ENCODE measurements around the gene CAPN13.
"Not testable (repeated sequence)": the region's sequence is repeated elsewhere in the genome, so short reads cannot be mapped to it uniquely, and the experiment has no call there.

Gene CAPN13

DNA sequence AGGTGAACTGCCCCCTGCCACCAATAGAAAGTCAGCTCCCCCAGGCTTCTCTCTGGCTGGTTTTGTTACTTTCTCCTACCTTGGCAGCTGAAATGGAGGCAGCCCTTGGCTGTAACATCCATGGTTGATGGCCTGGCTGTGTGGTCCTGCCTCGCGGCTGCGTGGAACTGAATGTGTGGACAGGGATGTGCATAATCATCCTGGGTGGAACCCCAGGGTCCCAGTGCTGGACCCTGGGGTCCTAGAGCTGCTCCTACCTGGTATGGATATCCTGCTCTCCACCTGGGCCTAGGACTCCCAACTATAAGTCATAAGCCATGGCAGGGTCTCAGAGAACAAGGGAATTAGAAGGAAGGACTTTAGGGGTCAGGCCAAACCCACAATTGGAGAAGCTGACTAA, 93.5 kb downstream of the CAPN13 start:
- no peak for DNase-seq
- in situ Hi-C loops (cut with HindIII; ENCODE audit: low pct_ligation_motif_present, low pct_unique_long_range_greater_than_20kb, low sequenced_read_pairs) = no loop called here

DNA sequence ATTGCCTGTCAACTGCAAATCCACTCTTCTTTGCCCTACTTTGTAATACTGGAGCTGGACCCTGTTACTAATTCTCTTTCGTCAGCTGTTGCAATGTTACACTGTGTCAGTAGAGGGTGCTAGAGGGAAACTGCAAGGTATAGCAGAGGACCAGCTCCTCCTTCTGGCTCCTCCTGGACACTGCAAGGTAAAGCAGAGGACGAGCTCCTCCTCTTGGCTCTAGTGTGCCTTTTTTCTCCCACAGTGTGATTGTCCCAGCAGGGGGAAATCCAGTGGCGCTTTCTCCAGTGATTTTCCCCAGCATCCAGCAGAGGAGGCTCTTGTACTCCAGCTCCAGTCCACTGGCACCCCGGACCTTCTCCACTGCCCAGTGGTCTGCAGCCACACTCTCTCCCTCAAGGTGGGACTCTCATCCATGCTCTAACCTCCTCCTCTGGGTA, 95.6 kb downstream of the CAPN13 start:
- DNase-seq = peak; percentile 94
- in situ Hi-C loops (cut with HindIII; ENCODE audit: low pct_ligation_motif_present, low pct_unique_long_range_greater_than_20kb, low sequenced_read_pairs) = no loop called here

DNA sequence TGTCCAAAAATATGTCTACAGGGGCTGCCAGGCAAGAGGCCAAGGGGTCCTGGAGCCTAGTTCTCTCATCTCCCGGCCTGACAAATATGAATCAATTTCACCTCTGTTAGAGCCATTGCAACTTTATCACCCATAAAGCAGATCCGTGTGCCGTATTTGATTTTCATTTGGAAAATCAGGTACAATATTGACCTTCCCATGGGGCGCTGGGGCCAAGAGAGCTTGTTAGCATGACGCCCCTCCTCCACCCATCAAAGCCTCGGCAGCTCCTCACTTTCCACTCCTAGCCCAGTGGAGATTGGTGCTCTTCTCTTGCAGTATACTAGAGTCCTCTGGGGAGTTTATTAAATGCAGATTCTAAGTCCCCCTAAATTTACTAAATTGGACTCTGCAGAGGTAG, 96.8 kb downstream of the CAPN13 start:
- in situ Hi-C loops (cut with HindIII; ENCODE audit: low pct_ligation_motif_present, low pct_unique_long_range_greater_than_20kb, low sequenced_read_pairs) = no loop called here
- no peak for DNase-seq

DNA sequence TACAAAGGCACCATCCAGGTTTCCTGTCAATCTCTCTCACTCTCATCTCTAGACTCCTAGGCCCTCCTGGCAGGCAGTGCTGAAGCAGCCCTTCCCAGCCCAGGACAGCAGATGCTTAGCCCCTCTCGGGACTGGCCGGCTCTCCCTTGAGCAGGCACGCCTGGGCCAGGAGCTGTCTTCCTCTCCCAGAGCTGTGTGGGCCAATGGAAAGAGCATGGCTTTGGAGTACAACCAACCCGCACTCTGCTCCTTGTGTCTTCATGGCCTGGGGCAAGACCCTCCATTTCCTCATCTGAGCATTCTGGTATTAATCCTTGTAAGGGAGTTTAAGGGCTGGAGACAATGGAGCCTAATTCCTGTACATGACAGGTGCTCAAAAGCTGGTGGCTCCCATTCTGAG, 97.2 kb downstream of the CAPN13 start:
- in situ Hi-C loops (cut with HindIII; ENCODE audit: low pct_ligation_motif_present, low pct_unique_long_range_greater_than_20kb, low sequenced_read_pairs) = no loop called here
- DNase-seq = no peak

DNA sequence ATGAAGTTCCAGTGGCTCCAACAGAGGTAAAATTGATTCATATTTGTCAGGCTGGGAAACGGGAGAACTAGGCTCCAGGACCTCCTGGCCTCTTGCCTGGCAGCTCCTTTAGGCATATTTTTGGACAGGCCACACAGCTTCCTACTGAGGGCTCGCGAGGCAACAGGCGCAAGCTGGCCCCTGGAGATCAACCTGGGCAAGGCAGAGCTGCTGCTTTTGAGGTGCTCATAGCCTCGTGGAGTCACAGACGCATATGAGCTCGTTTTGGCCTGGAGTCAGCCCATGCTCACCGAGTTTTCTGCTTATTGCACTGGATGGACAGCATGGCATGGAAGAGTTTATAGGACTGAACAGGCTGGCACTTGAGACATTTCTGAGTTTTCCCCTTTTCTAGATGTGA, 97.7 kb downstream of the CAPN13 start:
- DNase-seq = no peak
- in situ Hi-C loops (cut with HindIII; ENCODE audit: low pct_ligation_motif_present, low pct_unique_long_range_greater_than_20kb, low sequenced_read_pairs) = no loop called here

DNA sequence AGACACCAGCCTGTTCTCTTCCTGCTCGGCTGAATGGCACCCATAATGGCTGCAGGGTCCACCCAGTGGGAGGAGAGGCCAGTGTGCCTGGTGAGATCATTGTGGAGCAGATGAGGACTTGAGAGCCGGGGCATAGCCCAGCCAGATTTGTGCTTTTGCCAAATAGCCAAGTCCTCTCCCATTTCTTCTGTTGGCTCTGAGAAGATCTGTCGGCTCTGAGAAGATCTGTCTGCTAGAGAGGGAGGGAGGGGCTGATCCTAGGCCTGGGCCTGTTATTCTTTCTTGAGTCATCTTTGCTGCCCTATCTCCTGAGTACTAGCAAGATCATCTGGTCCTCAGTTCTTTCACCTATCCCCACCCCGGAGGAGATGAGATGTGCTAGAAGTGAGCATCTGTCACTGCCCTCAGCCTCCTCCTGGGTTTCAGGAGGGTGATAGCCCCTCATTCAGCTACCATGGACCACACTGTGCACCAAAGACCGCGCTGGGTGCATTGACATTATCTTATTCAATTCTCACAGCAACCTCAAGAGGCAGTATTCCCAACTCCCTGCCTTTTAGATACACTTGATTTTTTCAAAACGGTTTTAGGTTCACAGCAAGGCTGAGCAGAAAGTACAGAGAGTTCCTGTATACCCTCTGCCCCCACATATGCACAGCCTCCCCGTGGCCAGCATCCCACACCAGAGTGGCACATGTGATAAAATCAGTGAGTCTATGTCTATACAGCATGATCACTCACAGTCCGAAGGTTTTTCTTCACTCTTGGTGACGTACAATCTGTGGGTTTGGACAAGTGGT, 98.6 kb downstream of the CAPN13 start:
- in situ Hi-C loops (cut with HindIII; ENCODE audit: low pct_ligation_motif_present, low pct_unique_long_range_greater_than_20kb, low sequenced_read_pairs) = no loop called here
- DNase-seq = peak; percentile 8

DNA sequence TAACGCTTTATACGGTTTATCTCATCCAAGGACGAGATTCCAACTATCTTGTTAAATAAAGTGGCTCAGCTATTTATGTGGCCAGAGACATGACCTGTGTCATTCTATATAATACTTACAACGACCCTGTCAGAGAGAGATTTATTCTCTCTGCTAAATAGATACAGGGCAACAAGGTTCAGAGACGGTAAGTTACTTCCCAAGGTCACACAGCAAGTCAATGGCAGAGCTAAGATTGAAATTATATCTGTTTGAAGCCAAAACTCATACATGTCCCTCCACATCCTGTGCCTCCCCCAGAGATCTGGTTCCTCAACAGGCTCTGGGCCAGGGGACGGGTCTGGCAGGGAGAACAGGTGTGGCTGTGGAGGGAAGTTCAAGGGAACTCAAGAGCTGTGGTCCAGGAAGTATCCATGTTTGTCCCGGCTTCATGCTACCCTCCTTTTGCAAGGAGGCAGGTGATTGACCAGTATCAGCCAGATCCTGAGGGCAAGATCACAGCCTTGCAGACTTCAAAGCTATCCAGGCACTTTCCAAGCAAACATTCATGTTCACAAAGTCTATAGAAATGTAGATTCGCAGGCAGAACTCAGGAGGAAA, 99.8 kb downstream of the CAPN13 start:
- in situ Hi-C loops (cut with HindIII; ENCODE audit: low pct_ligation_motif_present, low pct_unique_long_range_greater_than_20kb, low sequenced_read_pairs) = no loop called here
- DNase-seq = no peak

DNA sequence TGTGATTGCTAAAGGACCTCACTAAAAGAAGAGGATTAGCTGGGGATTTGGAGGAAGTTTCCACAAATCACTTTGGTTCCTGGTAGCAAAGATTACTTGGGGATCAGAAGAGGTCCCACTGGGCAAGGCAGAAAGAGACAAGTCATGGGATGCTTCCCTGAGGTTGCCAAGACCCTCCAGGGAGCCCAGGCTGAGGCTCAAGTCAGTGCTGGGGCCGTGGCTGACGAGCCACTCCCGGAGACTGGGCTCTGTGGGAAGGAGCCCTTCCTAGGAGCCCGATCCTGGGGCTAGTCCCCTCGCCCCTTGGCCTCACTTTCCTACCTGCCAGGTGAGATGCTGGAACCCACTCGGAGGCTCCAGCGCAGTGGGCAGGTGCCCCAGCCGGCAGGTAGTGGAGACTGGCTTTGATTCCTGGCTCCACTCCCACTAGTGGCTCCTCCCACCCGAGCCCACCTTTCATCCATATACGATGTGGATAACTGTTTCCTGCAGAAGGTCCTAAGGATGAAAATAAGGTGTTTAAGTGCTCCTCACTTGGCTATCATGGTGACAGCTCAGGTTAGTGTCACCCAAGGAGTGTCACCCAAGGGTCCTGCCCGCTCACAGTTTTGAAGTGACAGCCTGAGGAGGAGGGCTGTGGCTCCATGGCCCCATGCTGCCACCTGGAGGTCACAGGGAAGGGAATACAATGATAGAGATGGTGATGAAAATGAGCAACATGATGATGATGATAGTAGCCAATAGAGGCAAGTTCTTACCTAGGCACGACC, 100.5 kb downstream of the CAPN13 start:
- peak; percentile 59 for DNase-seq
- in situ Hi-C loops (cut with HindIII; ENCODE audit: low pct_ligation_motif_present, low pct_unique_long_range_greater_than_20kb, low sequenced_read_pairs) = no loop called here

DNA sequence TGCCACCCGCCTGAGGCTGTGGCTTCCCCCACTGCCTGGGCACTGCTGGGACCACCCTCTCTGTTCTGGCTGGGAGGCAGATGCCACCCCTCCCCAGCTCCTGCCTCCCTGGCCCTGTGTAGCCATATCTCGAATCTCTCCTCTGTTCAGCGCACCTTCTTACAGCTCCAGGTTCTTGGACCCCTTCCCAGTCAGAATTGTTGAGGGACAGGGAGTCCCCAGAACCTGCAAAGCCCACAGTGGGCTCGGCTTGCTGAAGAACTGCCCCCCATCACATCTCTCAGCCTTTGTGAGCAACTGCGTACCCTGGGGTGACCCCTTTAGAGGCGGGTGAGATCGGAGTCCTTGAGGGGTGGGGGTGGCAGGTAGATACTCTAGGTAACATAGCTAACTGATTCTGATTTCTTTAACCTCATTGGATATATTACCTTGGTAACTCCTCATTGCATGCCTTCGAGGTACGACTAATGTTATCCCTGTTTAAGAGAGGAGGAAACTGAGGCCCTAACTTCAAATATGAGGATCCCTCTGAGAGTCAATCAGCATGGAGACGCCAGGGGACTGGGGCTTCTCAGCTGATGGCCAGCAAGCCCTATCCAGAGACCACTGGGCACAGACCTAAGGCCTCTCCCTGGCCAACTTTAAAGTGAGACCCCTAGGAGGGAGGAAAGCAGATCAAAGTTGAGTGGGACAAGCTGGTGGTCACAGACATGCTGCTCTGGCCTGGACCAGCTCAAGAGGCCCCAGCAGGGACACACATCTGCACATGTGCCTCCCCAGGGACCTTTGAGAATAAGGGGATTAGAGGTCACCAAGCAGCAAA, 101.3 kb downstream of the CAPN13 start:
- no peak for DNase-seq
- in situ Hi-C loops (cut with HindIII; ENCODE audit: low pct_ligation_motif_present, low pct_unique_long_range_greater_than_20kb, low sequenced_read_pairs) = no loop called here

DNA sequence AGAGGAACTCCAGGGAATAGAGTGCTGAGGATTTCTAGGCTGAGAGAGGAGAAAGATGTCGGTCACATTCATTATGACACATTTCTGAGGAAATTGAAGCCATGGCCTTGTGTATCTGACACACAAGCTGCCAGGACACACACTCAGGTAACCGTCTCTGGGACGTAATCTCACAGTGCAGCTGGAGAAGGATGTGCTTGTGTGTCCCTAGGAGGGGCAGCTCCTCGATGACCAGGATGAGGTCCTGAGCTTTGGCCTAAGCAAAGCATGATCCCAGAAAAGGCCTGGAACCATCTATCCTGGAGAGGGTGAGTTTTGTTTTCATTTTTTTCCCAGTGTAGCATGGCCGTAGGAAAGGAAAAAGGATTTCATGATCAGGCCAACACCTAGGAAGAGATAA, 102.2 kb downstream of the CAPN13 start:
- in situ Hi-C loops (cut with HindIII; ENCODE audit: low pct_ligation_motif_present, low pct_unique_long_range_greater_than_20kb, low sequenced_read_pairs) = no loop called here
- no peak for DNase-seq

DNA sequence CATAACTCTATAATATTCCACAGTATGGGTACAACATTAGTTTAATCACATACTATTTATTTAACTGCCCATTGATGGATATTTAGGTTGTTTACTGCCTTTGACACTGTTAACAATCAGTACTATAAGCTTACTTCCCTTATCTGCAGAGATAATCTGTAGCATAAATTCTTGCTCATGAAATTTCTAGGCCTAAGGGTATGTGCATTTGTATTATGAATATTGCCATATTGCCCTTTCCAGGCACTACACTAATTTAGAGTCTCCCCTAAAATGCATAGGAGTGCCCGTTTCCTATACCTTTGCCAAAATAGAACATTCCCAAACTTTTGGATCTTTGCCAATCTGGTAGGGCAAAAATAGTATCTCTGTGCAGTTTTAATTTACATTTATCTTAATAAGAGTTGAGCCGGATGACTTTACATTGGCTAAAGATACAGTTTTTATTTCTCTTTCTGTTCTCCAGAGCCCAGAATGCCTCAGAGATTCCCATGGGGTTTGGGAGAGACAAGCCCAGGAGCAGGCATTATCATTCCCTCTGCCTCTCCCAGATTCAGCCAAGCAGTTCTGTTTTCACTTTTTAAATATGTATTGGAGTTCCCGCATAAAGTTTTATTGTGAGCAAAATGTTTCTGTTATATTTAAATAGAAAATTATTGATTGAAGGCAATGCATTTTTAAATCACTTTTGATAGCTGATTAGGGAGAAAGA, 102.8 kb downstream of the CAPN13 start:
- in situ Hi-C loops (cut with HindIII; ENCODE audit: low pct_ligation_motif_present, low pct_unique_long_range_greater_than_20kb, low sequenced_read_pairs) = no loop called here
- no peak for DNase-seq

DNA sequence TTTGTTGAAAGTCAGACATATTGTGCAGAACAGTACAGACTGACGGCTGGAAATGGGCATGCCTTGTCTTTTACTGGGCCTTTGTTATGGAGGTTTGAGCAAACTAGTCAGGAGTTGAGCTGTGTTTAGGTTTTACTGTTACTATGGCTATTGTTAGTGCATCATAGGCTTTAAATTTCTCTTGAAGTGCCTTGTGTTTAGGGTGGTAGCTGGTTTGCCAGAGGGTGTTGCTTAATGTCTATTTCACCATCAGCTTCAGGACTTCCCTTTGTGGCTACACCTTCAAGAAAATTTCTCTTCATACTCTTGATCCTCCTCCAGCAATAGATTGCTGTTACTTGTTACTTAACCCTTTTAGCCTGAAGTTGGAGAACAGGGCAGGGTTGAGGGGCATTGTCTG, 104.6 kb downstream of the CAPN13 start:
- DNase-seq = no peak
- in situ Hi-C loops (cut with HindIII; ENCODE audit: low pct_ligation_motif_present, low pct_unique_long_range_greater_than_20kb, low sequenced_read_pairs) = no loop called here

DNA sequence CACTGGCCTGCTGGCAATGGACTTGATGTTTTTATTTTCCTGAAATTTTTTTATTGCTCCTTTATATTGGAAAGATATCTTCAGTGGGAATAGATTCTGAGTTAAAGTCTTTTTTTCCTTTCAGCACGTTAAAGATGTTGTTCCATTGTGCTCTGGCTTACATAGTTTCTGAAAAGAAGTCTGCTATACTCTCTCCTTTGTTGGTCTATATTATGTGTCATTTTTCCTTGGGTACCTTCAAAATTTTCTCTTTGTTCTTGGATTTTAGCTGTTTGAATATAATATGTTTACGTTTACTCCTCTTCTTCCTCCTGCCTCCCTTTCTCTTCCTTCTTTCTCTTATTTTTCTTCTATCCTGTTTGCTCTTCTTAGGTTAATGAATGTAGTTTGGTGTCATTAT, 105.5 kb downstream of the CAPN13 start:
- in situ Hi-C loops (cut with HindIII; ENCODE audit: low pct_ligation_motif_present, low pct_unique_long_range_greater_than_20kb, low sequenced_read_pairs) = no loop called here
- peak; percentile 22 for DNase-seq

DNA sequence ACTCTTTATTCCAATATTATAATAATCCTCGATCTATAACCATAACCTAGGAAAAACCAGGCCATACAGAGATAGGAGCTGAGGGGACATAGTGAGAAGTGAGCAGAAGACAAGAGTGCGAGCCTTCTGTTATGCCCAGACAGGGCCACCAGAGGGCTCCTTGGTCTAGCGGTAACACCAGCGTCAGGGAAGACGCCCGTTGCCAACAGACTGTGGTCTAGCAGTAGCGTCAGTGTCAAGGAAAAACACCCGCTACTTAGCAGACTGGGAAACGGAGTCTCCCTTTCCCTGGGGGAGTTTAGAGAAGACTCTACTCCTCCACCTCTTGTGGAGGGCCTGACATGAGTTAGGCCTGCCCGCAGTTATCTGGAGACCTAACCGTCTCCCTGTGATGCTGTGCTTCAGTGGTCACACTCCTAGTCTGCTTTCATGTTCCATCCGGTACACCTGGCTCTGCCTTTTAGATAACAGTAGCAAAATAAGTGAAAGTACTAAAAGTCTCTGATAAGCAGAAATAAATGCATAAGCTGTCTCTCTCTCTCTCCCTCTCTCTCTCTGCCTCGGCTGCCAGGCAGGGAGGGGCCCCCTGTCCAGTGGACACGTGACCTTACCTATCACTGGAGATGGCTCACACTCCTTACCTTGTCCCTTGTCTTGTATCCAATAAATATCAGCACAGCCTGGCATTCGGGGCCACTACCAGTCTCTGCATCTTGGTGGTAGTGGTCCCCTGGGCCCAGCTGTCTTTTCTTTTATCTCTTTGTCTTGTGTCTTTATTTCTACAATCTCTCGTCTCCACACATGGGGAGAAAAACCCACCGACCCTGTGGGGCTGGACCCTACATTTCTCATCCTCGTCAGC, 109.8 kb downstream of the CAPN13 start:
- in situ Hi-C loops (cut with HindIII; ENCODE audit: low pct_ligation_motif_present, low pct_unique_long_range_greater_than_20kb, low sequenced_read_pairs); DNase-seq: not testable (repeated sequence)

DNA sequence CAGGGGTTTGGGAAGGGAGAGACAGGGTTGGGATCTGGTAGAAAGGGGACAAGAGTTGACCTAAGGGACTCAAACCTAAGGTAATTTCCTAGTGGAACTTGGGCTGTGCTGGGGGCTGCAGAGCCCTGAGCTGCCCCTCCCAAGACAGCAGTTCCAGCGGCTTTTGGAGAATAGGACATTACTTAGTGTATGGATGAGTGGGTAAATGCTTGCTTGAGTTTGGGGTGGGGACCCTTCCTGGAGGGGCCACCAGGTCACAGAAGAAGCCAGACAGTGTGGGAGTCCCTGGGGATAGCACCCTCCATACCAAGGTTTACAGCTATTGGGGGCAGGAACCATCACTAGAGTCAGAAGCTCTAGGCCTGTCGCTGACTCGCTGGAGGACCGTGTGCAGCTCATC, 111.5 kb downstream of the CAPN13 start:
- in situ Hi-C loops (cut with HindIII; ENCODE audit: low pct_ligation_motif_present, low pct_unique_long_range_greater_than_20kb, low sequenced_read_pairs) = no loop called here
- DNase-seq = no peak

DNA sequence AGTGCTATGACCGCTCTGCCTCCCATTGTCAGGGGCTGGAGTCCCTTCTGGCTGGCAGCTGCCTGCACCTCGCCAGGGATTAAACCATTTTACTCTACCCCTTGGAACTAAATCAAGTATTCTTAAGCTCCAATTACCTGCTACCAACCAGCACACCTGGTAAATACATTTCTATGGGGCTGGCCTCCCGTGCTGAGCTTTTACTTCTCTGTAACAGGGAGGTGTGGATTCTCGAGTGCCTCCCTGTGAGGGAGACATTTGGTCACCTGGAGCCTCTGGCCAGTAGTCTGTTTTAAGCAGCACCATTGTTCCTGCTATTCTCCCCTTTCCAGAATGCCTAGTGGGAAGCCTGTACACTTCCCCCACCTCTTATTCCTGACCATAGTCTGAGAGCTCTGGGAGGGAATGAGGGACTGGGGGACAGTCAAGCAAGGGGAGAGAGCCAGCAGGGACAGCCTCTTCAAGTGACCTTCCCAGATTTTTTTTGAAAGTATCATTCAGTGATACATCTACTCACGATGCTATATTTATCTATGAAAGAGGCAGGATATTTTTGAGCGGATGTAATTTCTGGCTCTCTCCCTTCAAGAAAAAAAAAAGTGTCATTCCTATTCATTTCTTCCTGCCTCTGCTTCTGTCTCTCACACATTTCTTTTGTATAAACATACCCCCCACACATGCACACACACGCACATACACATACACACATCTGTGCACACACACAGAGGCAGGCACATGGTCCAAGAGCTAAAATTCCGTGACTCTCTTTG, 112.8 kb downstream of the CAPN13 start:
- in situ Hi-C loops (cut with HindIII; ENCODE audit: low pct_ligation_motif_present, low pct_unique_long_range_greater_than_20kb, low sequenced_read_pairs) = no loop called here
- no peak for DNase-seq

DNA sequence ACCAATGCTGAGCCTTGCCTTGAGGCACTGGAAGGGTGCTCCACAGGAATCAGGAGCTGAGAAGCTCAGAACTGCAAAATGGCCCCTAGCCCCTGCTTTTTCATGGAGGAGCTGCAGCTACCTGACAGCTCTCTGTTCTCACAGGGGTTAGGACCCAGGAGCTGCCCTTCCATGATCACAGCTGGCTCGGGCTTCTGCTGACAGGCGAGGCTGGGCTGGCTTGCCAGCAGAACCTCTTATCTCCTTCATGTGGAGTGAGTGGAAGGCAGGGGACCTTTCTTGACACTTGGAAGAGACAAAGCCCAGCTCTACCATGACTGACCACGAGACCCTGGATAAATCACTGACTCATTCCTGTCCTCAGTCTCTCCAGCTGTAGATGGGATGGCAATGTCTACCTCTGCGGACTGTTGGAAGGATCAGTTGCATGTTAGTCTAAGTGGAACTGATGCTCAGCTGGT, 113.4 kb downstream of the CAPN13 start:
- in situ Hi-C loops (cut with HindIII; ENCODE audit: low pct_ligation_motif_present, low pct_unique_long_range_greater_than_20kb, low sequenced_read_pairs) = no loop called here

More for the DNA sequence above, 113.4 kb downstream of the CAPN13 start:
- DNase-seq = no peak
